Neural progenitor cell (in vitro differentiated cells): Measurements from ENCODE around the gene SMC6.

Experiments used
- CTCF ChIP-seq: fragments of 200-600 bp; sonication (generic); IDR thresholded peaks from 2 replicates; pipeline ENCODE4 v1.5.1; 2017; ENCODE audit warnings: antibody characterized with exemption, mild to moderate bottlenecking
- EZH2 ChIP-seq: fragments of 200-600 bp; sonication (generic); IDR thresholded peaks from 2 replicates; pipeline ENCODE4 v1.6.1; 2017; ENCODE audit warnings: antibody characterized with exemption, mild to moderate bottlenecking, moderate library complexity
- EZH2phosphoT487 ChIP-seq: fragments of 200-600 bp; sonication (generic); IDR thresholded peaks from 2 replicates; pipeline ENCODE4 v1.6.1; 2017; ENCODE audit warnings: antibody characterized with exemption

GRCh38 chr2:17674817-17675216, 78.8 kb downstream of the SMC6 start:
- TF ChIP-seq EZH2phosphoT487 (no peak), CTCF (no peak), EZH2 (no peak)
